DMS153 (cell line): ENCODE measurements around the gene VASH1.
"Not testable (repeated sequence)": the region's sequence is repeated elsewhere in the genome, so short reads cannot be mapped to it uniquely, and the experiment has no call there.

ENCODE experiments used
- DNase-seq: peaks from one replicate; lab custom pipeline; 2025; lab: John Stamatoyannopoulos, UW

The VASH1 gene

DNA sequence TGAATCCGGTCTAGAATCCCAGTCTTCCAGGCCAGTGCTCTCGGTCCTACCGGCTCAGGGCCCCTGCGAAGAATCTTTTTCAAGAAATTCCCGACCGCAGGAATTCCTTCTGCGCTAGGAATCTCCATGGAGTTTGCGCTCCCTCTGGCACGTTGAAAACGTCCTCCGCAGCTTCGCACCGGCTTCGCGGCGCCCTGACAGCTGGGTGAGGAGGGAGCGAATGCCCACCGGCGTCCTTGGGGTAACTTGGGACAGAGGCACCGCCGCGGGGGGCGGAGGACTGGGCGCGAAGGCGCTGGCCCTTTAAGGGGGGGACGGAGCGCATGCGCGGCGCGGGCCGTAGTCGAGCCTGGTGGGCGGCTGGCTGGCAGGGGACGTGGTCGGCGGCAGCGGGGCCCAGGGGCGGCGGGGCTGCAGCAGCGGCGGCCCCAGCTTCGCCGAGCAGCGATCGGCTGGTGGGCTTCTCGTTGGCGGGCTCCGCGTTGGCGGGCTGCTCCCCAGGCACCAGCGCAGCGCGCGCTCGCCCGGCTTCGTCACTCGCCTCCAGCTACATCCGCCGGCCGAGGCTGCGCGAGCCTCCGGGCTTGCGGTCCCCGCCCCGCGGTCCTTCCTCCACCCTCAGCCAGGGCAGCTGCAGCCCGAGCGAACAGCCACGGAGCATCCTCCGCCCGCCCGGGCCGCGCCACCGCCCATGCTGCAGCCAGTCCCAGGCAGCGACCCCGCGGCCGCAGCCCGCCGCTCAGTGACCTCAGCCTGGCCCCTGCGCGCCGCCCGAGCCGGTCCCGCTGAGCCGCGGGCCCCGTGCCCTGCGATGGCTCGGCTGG, at the start of gene VASH1:
Gene VASH1 (plus strand): TSS at position 333 of the 824 bp plus-strand sequence. CDS start 1,354 bp downstream, outside the sequence.
- DNase-seq, result no peak

DNA sequence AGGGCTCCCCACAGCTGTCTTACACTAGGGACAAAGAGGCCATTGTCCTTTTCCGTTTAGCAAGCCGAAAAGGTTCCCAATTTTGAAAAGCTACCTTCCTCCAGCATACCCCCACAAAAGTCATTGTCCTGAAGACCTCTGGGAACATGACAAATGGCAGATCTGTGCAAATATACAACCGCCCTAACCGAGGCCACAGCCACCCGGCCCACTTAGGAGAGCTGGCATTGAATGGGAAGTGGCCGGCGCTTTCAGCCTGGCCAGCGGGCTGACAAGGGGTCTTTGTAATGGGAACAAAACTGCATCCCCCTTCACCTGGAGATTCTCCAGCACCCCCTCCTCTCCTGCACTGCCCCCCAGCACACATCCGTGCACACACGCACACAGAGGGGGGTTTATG, 48.1 kb upstream of the VASH1 start:
- no peak for DNase-seq

DNA sequence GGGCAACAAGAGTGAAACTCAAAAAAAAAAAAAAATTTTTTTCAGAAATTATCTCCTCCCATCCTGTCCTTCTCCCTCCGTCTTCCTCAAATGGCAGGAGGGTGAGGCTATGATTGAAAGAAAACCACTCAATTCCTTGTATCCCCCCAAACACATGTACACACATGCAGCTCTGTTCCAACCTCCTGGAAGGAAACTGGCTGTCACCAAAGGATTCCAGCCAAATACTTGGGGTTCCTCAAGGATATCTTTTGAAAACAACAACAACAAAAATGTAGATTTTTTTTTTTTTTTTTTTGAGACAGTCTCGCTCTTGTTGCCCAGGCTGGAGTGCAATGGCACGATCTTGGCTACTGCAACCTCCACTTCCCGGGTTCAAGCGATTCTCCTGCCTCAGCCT, 46.8 kb upstream of the VASH1 start:
- DNase-seq, result no peak

DNA sequence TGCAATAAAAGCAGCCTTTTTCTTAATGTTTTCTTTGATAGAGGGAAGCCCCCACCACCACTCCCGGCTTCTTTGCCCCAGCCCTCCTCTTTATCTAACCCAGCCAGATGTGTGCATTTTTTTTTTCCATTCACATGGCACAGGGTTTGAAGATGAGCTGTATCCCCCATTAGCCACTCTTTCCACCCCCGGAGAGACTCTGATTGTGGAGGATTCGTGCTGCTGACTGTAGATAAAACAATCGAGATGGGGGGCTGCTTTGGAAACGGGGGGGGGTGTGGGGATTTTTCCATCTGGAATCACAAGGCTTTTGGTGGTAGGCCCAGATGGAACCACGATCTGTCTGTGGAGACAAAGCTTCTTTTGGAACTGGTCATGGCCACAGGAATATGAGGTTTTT, 46.2 kb upstream of the VASH1 start:
- DNase-seq, result no peak

GRCh38 chr14:76715511-76716081, 45.7 kb upstream of the VASH1 start:
- no peak for DNase-seq

GRCh38 chr14:76716285-76716684, 45.0 kb upstream of the VASH1 start:
- no peak for DNase-seq

DNA sequence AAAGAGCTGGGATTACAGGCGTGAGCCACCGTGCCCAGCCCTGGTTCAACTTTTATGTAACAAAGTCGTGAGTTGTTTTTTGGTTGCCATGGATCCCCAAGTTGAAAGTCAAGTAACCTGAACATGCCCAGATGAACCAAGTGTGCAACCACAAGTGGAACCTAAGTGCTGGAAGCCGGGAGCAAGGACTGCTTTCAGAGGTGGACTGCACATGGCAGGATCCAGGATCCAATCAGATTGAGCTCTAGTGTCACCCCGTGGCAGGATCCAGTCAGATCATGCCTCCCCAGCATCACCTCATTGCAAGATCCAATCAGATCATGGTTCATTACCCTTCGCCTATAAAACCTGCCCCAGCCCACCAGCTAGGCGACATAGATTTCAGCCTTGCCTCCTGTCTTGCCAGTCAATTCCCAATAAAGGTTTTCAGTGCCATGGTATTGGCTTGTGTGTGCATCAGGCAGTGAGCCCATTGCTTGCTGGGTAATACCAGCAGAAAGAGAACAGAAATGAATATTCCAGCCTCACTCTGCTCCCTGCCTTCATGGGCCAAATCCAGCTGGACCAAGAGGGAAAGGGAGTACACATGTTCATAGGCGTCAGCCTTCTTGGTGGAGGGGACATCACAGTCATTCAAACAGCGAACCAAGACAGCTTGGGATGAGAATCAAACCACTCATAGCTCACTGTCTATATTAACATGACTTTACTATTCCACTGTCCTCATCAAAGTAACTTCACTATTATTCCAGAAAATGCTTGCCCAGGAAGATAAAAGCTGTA, 43.6 kb upstream of the VASH1 start:
- DNase-seq, result no peak

GRCh38 chr14:76718306-76719040, 42.8 kb upstream of the VASH1 start:
- DNase-seq, result no peak

DNA sequence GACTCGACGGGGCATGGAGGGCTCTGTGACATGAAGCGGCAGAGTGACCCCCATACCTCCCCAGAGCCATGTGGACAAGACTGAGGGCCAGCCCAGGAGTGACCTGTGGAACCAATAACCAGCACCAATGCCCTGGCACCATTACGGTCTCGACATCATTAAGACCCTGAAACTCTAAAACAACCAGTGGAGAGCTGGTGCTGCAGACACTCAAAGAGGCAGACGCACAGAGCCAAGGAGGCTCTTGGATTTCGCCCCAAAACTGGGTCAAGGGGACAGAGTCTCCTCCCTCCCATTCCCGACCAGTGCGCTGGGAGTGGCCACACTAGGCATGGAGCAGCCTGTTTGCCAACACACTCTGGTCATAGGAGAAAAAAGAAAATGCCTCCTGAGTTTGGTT, 41.6 kb upstream of the VASH1 start:
- no peak for DNase-seq

DNA sequence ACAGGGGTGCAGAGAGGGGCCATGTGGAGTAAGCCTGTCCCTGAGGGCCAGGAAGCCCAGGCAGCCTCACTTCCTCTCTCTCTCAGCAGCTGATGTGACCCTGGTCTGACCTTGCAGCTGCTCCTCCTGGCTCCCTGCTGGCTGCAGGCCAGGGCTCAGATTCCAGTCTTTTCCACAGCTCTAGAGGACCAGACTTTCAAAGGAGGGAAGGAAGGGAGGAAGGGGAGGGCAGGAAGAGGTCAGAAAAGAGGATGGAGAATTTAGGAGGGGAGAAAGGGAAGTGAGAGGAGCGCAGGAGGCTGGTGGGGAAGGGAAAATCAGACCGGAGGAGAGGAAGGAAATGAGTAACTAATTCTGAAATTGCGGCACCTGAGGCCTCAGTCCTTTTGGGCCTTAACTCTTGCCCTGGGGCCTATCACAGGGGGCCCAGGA, 40.9 kb upstream of the VASH1 start:
- peak; percentile 29 for DNase-seq

DNA sequence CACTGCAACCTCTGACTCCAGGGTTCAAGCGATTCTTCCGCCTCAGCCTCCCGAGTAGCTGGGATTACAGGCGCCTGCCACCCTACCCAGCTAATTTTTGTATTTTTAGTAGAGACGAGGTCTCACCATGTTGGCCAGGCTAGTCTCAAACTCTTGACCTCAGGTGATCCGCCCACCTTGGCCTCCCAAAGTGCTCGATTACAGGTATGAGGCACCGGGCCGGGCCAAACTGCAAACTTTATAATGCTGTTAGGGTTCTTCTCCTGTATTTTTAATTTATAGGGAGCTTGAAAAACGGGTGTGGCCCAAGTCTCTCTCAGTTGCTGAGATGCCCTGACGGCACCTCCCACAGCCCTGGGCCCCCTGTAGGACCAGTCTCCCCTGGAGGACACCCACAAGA, 39.8 kb upstream of the VASH1 start:
- DNase-seq, result not testable (repeated sequence)

DNA sequence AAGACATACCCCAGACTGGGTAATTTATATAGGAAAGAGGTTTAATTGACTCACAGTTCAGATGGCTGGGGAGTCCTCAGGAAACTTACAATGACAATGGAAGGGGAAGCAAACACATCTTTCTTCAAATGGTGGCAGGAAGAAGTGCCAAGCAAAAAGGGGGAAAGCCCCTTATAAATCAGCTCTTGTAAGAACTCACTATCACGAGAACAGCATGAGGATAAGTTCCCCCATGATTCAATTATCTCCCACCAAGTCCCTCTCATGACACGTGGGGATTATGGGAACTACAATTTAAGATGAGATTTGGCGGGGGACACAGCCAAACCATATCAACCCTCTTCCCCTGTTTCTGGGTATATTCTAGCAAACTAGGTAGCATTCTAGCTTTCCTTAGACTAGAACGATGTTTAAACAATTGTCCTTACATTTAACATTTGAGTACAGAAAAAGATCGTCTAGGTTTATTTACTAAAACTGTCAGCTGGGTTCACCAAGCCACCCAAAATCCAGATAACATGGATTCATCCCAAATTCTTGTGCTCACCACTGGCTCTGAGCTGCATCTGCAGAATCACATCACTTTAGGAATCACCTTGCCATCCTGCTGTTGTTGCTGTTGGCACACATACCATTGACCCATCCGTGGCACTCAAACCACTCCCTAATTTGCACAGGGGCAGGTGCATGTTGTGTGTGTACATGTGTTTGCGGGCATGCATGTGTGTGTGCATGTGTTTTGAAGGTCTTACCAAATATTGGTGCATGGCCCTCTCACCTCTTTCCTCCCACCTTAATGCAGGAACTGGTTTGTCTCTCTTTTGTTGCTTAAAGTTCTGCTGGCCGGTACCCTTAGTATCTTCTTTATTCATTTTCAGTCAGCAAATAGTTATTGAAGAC, 36.4 kb upstream of the VASH1 start:
- DNase-seq, result no peak

- no peak for DNase-seq
Observed at GRCh38 chr14:76726551-76726970, 34.7 kb upstream of the VASH1 start.

- no peak for DNase-seq
Observed at GRCh38 chr14:76727384-76727783, 33.9 kb upstream of the VASH1 start.

GRCh38 chr14:76727901-76728300, 33.4 kb upstream of the VASH1 start:
- DNase-seq, result no peak

DNA sequence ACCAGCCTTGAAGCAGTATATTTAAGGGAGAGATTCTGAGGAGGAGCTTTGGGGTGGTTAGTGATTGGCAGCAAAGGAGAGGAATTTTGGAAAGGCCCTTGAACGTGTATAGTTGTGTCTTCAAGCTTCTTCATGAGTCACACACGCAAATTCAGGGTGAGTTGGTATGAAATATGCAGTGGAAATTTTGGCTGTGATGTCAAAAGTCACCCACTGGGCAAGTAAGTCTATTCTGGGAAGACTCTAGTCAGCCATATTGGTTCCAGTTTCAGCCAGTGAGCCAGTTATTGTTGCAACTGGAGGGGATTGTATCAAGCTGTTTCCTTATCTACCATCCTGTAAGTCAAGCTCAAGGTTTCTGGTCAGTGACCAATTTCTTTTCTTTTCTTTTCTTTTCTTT, 32.0 kb upstream of the VASH1 start:
- DNase-seq, result no peak

DNA sequence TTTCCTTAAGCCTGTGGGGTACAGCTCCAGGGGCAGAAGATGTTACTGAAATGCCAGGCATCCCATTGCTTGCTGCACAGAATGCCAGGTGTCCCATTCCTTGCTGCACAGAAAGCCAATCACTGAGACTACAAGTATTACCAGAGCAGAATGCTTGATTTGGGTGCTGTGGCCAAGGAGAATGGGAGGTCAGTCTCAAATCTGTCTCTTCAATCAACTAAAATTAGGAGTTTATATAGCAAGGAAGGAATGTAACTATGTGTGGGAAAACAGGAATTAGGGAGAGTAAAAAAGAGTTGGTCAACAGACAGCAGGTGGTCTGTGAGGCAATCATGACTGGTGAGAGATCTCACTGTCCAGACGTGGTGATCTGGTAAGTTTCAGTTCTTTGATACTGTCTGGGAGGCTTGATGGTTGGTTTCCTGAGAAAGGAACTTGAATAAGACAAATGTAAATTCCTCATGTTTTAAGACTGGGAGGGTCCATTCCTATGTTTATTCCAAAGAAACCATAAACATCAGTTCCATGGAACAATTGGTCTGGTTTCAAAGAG, 31.2 kb upstream of the VASH1 start:
- DNase-seq, result no peak

DNA sequence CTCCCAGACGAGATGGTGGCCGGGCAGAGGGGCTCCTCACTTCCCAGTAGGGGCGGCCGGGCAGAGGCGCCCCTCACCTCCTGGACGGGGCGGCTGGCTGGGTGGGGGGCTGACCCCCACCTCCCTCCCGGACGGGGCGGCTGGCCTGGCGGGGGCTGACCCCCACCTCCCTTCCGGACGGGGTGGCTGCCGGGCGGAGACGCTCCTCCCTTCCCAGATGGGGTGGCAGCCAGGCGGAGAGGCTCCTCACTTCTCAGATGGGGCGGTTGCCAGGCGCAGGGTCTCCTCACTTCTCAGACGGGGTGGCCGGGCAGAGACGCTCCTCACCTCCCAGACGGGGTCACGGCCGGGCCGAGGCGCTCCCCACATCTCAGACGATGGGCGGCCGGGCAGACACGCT, 26.8 kb upstream of the VASH1 start:
- DNase-seq, result not testable (repeated sequence)

DNA sequence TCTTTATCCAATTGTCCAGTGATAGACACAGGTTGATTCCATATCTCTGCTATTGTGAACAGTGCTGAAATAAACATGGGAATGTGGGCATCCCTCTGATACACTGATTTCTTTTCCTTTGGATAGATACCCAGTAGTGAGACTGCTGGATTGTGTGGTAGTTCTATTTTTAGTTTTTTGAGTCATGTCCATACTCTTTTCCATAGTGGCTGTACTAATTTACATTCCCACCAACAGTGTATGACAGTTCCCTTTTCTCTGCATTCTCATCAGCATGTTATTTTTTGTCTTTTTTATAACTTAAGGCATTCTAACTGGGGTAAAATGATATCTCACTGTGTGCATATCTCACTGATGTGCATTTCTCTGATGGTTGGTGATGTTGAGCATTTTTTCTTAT, 24.8 kb upstream of the VASH1 start:
- no peak for DNase-seq

DNA sequence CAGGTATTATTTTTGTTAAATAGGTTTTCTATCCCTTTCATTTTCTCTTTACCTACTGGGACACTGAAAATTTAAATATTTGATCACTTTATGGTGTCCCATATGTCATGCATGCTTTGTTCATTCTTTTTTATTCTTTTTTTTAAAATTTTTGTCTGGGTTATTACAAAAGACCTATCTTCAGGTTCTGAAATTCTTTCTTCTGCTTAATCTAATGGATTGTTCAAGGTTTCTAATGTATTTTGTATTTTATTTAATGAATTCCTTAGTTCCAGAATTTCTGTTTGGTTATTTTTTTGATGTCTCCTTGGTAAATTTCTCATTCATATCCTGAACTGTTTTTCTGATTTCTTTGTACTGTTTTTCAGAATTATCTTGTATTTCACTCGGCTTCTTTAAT, 20.2 kb upstream of the VASH1 start:
- DNase-seq, result no peak

GRCh38 chr14:76742185-76742584, 19.1 kb upstream of the VASH1 start:
- DNase-seq, result no peak
